ENCODE measurements around the gene ALX4.

The ALX4 gene

DNA sequence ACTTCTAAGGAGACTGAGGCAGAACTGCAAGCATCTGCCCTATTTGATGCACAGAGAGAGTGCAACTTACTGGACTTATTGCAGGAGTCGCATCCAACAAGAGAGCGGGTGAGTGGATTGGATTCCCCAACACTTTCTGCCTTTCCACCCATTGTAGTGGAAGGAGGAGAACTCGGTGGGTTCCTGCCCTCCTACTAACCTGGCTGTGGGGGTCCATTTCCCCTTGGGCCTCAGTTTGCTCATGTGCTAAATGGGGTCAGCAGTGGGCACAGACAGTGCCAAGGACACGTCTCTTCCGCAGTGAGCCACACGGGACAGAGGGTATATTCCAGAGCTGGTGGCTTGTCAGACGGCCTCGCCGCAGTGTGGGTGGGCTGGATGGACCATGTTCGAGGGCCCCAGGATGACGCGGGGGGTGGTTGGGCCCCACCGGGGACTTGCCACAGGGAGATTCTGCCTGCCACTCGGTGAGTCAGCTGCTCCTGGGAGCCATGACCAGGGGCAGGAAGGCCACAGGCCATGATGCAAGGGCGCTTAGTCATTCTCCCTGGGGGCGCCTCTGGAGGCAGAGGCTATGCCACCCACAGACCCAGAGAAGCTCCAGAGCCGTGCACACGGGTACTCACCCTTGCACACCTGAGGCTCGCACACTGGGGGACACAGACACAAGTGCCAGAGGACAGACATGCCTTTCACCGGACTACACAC is 8.2 kb downstream of the ALX4 start:
- no peak overlapping the region for H3K4me2 ChIP-seq (ENCODE audit: low read length, poor library complexity, severe bottlenecking)
- no peak overlapping the region for H3K18ac ChIP-seq (ENCODE audit: low read depth in 1 of 2, low read length in 2 of 2)
- no peaks in the 10 kb centered on the region for H3K9me3 ChIP-seq (ENCODE audit: control insufficient read depth, low read length)
- H2BK15ac ChIP-seq (ENCODE audit: low read depth, poor library complexity, severe bottlenecking), result no peak overlapping the region
- H2BK120ac ChIP-seq (ENCODE audit: low read depth, low read length), result no peak overlapping the region
- peaks cover 18% of the 10 kb centered on the region for H3K4me1 ChIP-seq (ENCODE audit: control insufficient read depth, insufficient read depth, low read depth, low read length)
- no peaks in the 10 kb centered on the region for H3K79me1 ChIP-seq (replicated peaks; ENCODE audit: low read length, poor library complexity, severe bottlenecking)
- no peak overlapping the region for H3K27ac ChIP-seq (ENCODE audit: low read length, poor library complexity, severe bottlenecking)
- no peak overlapping the region for H3K9ac ChIP-seq (ENCODE audit: low read length)
- no peak overlapping the region for H2BK5ac ChIP-seq (ENCODE audit: low read depth, low read length, poor library complexity, severe bottlenecking)
- H3K36me3 ChIP-seq (ENCODE audit: control insufficient read depth in 1 of 2, insufficient read depth in 2 of 2, low read depth in 1 of 2, low read length in 2 of 2), result no peaks in the 10 kb centered on the region
- H3K4ac ChIP-seq (ENCODE audit: low read depth in 1 of 2, low read length in 2 of 2), result no peak overlapping the region
- H2AFZ ChIP-seq (ENCODE audit: low read depth, low read length), result no peak overlapping the region
- peaks cover 77 to 85% of the 10 kb centered on the region in 2 experiments for H3K27me3 ChIP-seq (ENCODE audit: control insufficient read depth in 1 of 2, insufficient read depth in 1 of 2, low read length in 2 of 2)
- WGBS, result 72% methylated on average over 20 of the region's 20 CpGs
- H2BK12ac ChIP-seq (ENCODE audit: low read length in 2 of 2), result no peak overlapping the region
- H3K23ac ChIP-seq (ENCODE audit: low read length in 2 of 2), result no peak overlapping the region
- no peak overlapping the region for H2AK5ac ChIP-seq (ENCODE audit: low read length, severe bottlenecking)
- no peak overlapping the region for H3K14ac ChIP-seq (ENCODE audit: low read length in 2 of 2)
- H3K4me3 ChIP-seq (ENCODE audit: insufficient read depth in 1 of 2, low read depth in 1 of 2, low read length in 2 of 2), result no peak overlapping the region
- no peak overlapping the region for H4K91ac ChIP-seq (ENCODE audit: low read length)
- H4K8ac ChIP-seq (ENCODE audit: low read length), result no peak overlapping the region
- DNase-seq, result peak; percentile 69

DNA sequence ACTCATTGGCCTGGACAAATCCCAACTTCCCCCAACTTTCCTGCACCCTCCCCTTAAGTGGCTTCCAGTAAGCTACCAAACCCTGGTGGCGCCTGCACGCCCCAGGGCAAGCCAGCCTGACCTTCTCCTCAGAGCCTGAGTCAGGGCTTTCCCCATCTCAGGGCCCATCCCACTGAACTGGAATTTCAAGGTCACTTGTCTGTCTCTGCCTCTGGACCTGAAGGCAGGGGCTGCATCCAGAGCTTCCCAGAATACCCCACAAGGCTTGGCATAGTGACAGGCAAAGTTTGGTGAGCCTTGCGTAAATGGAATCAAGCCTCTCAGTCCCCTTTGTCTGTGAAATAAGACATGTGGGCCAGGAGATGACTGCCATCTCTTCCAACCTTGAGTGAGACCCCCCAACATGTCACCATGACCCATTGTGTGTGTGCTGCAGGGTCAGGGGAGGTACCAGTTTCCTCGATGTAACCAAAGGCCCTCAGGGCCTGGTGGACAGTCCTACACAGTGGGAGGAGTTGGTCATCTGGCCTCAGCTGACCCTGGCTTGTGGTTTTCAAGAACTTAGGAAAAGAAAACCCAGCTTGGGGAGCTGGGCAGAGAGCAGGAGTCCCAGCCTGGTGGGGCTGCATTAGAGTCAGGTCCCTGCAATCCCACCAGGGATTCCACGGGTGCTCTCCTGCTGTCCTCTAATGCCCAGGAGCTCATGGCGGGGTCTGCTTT is 8.9 kb downstream of the ALX4 start:
- Histone ChIP-seq H3K27ac (ENCODE audit: low read length, poor library complexity, severe bottlenecking) (no peak overlapping the region), H3K23ac (ENCODE audit: low read length in 2 of 2) (no peak overlapping the region), H3K79me1 (replicated peaks; ENCODE audit: low read length, poor library complexity, severe bottlenecking) (no peaks in the 10 kb centered on the region), H3K9me3 (ENCODE audit: control insufficient read depth, low read length) (no peaks in the 10 kb centered on the region), H3K4me2 (ENCODE audit: low read length, poor library complexity, severe bottlenecking) (no peak overlapping the region), H3K14ac (ENCODE audit: low read length in 2 of 2) (no peak overlapping the region), H4K8ac (ENCODE audit: low read length) (no peak overlapping the region), H2BK12ac (ENCODE audit: low read length in 2 of 2) (no peak overlapping the region), H2AFZ (ENCODE audit: low read depth, low read length) (no peak overlapping the region), H3K4ac (ENCODE audit: low read depth in 1 of 2, low read length in 2 of 2) (no peak overlapping the region), H3K27me3 (ENCODE audit: control insufficient read depth in 1 of 2, insufficient read depth in 1 of 2, low read length in 2 of 2) (peaks cover 70 to 82% of the 10 kb centered on the region in 2 experiments), H3K18ac (ENCODE audit: low read depth in 1 of 2, low read length in 2 of 2) (no peak overlapping the region), H2BK15ac (ENCODE audit: low read depth, poor library complexity, severe bottlenecking) (no peak overlapping the region), H3K4me3 (ENCODE audit: insufficient read depth in 1 of 2, low read depth in 1 of 2, low read length in 2 of 2) (no peak overlapping the region), H2BK5ac (ENCODE audit: low read depth, low read length, poor library complexity, severe bottlenecking) (no peak overlapping the region), H4K91ac (ENCODE audit: low read length) (no peak overlapping the region), H3K36me3 (ENCODE audit: control insufficient read depth in 1 of 2, insufficient read depth in 2 of 2, low read depth in 1 of 2, low read length in 2 of 2) (no peaks in the 10 kb centered on the region), H2BK120ac (ENCODE audit: low read depth, low read length) (no peak overlapping the region), H3K4me1 (ENCODE audit: control insufficient read depth, insufficient read depth, low read depth, low read length) (peaks cover 18% of the 10 kb centered on the region), H2AK5ac (ENCODE audit: low read length, severe bottlenecking) (no peak overlapping the region), H3K9ac (ENCODE audit: low read length) (no peak overlapping the region)
- WGBS, result 80% methylated on average over 6 of the region's 6 CpGs
- peak; percentile 68 for DNase-seq

DNA sequence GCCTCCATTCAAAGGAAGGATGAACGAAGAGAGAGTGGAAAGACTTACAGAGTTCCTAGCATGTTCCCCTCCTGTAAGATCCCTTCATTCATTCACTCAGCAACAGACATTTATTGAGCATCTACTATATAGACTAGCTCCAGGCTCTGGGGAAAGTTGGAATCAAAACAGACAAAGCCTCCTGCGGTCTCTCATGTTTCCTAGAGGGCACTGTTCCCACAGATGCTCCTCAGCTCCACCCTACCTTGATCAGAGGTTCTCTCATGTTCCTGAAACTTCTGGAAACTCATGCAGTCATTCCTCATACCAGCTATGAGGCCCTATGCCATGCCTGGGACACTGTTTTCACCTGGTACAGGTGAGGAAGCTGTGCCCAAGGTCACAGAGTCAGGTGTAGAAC is 11.1 kb downstream of the ALX4 start:
- no peak overlapping the region for H3K4me3 ChIP-seq (ENCODE audit: insufficient read depth in 1 of 2, low read depth in 1 of 2, low read length in 2 of 2)
- H2BK15ac ChIP-seq (ENCODE audit: low read depth, poor library complexity, severe bottlenecking), result no peak overlapping the region
- no peak overlapping the region for H3K23ac ChIP-seq (ENCODE audit: low read length in 2 of 2)
- no peak overlapping the region for H2BK12ac ChIP-seq (ENCODE audit: low read length in 2 of 2)
- no peak overlapping the region for H4K8ac ChIP-seq (ENCODE audit: low read length)
- WGBS, result 73% methylated on average over 2 of the region's 2 CpGs
- no peak overlapping the region for H2BK5ac ChIP-seq (ENCODE audit: low read depth, low read length, poor library complexity, severe bottlenecking)
- no peak overlapping the region for H2AFZ ChIP-seq (ENCODE audit: low read depth, low read length)
- no peak overlapping the region for H3K14ac ChIP-seq (ENCODE audit: low read length in 2 of 2)
- H3K27ac ChIP-seq (ENCODE audit: low read length, poor library complexity, severe bottlenecking), result no peak overlapping the region
- no peak overlapping the region for H2BK120ac ChIP-seq (ENCODE audit: low read depth, low read length)
- no peaks in the 10 kb centered on the region for H3K79me1 ChIP-seq (replicated peaks; ENCODE audit: low read length, poor library complexity, severe bottlenecking)
- H2AK5ac ChIP-seq (ENCODE audit: low read length, severe bottlenecking), result no peak overlapping the region
- H3K4me2 ChIP-seq (ENCODE audit: low read length, poor library complexity, severe bottlenecking), result no peak overlapping the region
- H4K91ac ChIP-seq (ENCODE audit: low read length), result no peak overlapping the region
- H3K9ac ChIP-seq (ENCODE audit: low read length), result no peak overlapping the region
- no peaks in the 10 kb centered on the region for H3K36me3 ChIP-seq (ENCODE audit: control insufficient read depth in 1 of 2, insufficient read depth in 2 of 2, low read depth in 1 of 2, low read length in 2 of 2)
- no peak for DNase-seq
- no peak overlapping the region for H3K18ac ChIP-seq (ENCODE audit: low read depth in 1 of 2, low read length in 2 of 2)
- no peak overlapping the region for H3K4ac ChIP-seq (ENCODE audit: low read depth in 1 of 2, low read length in 2 of 2)
- H3K27me3 ChIP-seq (ENCODE audit: control insufficient read depth in 1 of 2, insufficient read depth in 1 of 2, low read length in 2 of 2), result peaks cover 62 to 78% of the 10 kb centered on the region in 2 experiments
- peaks cover 7% of the 10 kb centered on the region for H3K4me1 ChIP-seq (ENCODE audit: control insufficient read depth, insufficient read depth, low read depth, low read length)
- no peaks in the 10 kb centered on the region for H3K9me3 ChIP-seq (ENCODE audit: control insufficient read depth, low read length)

DNA sequence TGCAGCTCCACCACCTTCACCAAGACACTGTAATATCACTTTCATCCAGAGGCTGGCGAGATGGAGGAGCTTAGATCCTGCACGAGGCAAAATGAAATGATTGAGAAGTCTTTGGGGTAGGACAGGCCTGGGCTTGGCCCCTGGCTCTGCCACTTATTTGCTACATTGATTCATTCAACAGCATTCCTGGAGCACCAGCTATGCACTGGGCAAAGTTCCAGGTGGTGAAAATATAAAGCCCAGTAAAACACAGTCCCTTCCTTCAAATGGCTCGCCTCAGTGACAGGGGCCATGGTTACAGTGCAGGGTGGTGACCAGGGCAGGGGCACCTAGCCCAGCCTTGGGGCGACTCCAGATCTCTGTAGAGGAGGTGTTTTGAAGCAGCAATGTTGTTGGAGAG is 19.7 kb downstream of the ALX4 start:
- Histone ChIP-seq H2AK5ac (ENCODE audit: low read length, severe bottlenecking) (no peak overlapping the region), H2BK12ac (ENCODE audit: low read length in 2 of 2) (no peak overlapping the region), H3K18ac (ENCODE audit: low read depth in 1 of 2, low read length in 2 of 2) (no peak overlapping the region), H2BK5ac (ENCODE audit: low read depth, low read length, poor library complexity, severe bottlenecking) (no peak overlapping the region), H3K14ac (ENCODE audit: low read length in 2 of 2) (no peak overlapping the region), H3K27me3 (ENCODE audit: control insufficient read depth in 1 of 2, insufficient read depth in 1 of 2, low read length in 2 of 2) (peaks cover 18 to 34% of the 10 kb centered on the region in 2 experiments), H3K4me2 (ENCODE audit: low read length, poor library complexity, severe bottlenecking) (no peak overlapping the region), H2BK120ac (ENCODE audit: low read depth, low read length) (no peak overlapping the region), H3K4ac (ENCODE audit: low read depth in 1 of 2, low read length in 2 of 2) (no peak overlapping the region), H3K79me1 (replicated peaks; ENCODE audit: low read length, poor library complexity, severe bottlenecking) (no peaks in the 10 kb centered on the region), H3K9ac (ENCODE audit: low read length) (no peak overlapping the region), H3K4me1 (ENCODE audit: control insufficient read depth, insufficient read depth, low read depth, low read length) (peaks cover 8% of the 10 kb centered on the region), H3K36me3 (ENCODE audit: control insufficient read depth in 1 of 2, insufficient read depth in 2 of 2, low read depth in 1 of 2, low read length in 2 of 2) (no peaks in the 10 kb centered on the region), H3K9me3 (ENCODE audit: control insufficient read depth, low read length) (no peaks in the 10 kb centered on the region), H2BK15ac (ENCODE audit: low read depth, poor library complexity, severe bottlenecking) (no peak overlapping the region), H3K4me3 (ENCODE audit: insufficient read depth in 1 of 2, low read depth in 1 of 2, low read length in 2 of 2) (no peak overlapping the region), H4K8ac (ENCODE audit: low read length) (no peak overlapping the region), H3K23ac (ENCODE audit: low read length in 2 of 2) (no peak overlapping the region), H4K91ac (ENCODE audit: low read length) (no peak overlapping the region), H2AFZ (ENCODE audit: low read depth, low read length) (no peak overlapping the region), H3K27ac (ENCODE audit: low read length, poor library complexity, severe bottlenecking) (no peak overlapping the region)
- 70% methylated on average over 4 of the region's 4 CpGs for WGBS
- no peak for DNase-seq
